Activated T-cell treated with anti-CD3 and anti-CD28 coated beads, Interleukin-2, amount 50 U/mL, for 1 hour (primary cell): ENCODE results near the gene ARHGAP45.

ENCODE experiments used
- DNase-seq: peaks from one replicate; pipeline ENCODE4 v3.0.0-alpha.2; 2020

Gene ARHGAP45

DNA sequence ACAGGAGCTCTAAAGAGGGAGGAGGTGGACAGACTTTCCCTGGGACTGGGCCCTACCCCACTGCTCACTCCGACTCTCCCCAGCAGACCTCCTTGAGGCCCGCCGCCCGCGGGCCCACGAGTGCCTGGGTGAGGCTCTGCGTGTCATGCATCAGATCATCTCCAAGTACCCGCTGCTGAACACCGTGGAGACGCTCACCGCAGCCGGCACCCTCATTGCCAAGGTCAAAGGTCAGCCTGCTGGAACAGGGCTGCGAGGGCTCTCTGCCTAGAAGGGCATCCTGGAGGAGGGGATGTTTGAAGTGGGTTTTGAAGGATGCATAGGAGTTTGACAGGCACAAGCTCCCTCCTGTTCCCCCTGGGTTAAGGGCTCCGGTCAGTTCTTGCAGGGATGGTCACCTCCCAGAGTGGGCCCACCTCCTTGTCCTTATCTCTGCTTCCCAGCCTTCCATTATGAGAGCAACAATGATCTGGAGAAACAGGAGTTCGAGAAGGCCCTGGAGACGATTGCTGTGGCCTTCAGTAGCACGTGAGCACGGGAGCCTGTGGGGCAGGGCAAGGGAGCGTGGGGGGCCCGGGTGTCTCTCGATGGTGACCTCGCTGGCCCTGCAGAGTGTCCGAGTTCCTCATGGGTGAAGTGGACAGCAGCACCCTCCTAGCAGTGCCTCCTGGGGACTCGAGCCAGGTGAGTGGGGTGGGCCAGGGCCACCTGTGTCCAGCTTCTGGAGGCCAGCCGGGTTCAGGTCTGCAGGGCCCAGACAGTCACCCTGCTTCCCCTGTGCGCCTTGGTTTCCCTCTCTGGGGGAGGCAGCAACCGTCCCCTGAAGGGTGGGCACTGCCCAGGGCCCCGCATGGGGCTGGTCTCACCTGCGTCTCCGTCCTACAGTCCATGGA, 6.3 kb downstream of the ARHGAP45 start:
- peak; percentile 43 for DNase-seq

GRCh38 chr19:1073956-1074517, 7.1 kb downstream of the ARHGAP45 start:
- DNase-seq: no peak

DNA sequence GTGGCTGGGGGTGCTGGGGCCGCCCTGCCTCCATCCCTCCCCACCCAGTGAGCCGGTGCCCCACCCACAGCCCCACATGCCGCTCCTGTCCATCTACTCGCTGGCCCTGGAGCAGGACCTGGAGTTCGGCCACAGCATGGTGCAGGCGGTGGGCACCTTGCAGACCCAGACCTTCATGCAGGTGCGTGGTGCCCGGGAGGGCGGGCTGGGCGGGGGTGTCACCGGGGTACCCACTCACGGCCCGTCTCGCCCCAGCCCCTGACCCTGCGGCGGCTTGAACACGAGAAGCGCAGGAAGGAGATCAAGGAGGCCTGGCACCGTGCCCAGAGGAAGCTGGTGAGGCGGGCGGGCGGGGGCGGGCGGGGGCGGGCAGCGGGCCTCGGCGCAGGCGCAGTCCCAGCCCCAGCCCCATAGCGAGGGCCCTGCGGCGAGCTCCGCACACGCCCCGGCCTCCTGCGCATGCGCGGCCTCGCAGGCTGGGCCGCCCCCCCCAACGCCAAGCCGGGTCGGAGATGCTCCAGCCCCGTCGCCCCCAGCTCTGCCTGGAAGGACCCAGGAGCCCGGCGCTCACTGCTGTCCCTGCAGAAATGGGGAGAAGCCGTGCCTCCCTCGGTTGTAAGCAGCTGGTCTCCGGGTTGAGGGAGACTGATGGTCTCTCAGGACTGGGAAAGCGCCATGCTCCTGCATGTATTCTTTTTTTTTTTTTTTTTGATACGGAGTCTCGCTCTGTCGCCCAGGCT, 7.7 kb downstream of the ARHGAP45 start:
- DNase-seq: peak; percentile 95

GRCh38 chr19:1076046-1076386, 9.0 kb downstream of the ARHGAP45 start:
- DNase-seq: no peak

DNA sequence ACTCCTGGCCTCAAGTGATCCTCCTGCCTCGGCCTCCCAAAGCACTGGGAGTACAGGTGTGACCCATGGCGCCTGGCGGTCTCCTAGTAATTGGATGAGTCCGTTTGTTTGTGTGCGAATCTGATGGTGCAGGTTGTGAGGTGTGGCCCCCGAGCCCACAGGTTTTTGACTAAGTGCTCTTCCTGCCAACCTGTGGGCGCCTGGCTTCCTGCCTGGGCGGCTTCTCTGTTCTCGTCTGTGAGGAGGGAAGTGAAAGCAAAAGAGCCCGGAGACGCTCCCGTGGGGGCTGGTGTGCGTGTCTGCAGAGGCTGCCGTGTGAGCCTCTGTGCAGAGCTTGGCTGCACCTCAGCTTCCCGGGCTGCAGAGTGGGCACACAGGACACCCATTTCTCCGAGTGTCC, 10.0 kb downstream of the ARHGAP45 start:
- peak; percentile 86 for DNase-seq

DNA sequence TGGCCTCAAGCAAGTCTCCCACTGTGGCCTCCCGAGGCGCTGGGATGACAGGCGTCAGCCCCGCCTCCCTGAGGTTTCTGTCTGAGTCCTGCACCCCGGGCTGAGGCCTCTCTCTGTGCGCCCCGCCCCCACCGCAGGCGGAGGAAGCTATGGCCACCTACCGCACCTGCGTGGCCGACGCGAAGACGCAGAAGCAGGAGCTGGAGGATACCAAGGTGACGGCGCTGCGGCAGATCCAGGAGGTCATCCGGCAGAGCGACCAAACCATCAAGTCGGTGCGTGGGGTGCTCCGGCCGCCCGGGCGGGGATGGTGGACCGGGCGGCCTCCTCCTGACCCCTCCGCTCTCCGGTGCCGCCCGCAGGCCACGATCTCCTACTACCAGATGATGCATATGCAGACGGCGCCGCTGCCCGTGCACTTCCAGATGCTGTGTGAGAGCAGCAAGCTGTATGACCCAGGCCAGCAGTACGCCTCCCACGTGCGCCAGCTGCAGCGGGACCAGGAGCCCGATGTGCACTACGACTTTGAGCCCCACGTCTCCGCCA, 12.7 kb downstream of the ARHGAP45 start:
- peak; percentile 69 for DNase-seq

- DNase-seq: peak; percentile 34
These were observed 13.6 kb downstream of the ARHGAP45 start for GRCh38 chr19:1080360-1081161.

DNA sequence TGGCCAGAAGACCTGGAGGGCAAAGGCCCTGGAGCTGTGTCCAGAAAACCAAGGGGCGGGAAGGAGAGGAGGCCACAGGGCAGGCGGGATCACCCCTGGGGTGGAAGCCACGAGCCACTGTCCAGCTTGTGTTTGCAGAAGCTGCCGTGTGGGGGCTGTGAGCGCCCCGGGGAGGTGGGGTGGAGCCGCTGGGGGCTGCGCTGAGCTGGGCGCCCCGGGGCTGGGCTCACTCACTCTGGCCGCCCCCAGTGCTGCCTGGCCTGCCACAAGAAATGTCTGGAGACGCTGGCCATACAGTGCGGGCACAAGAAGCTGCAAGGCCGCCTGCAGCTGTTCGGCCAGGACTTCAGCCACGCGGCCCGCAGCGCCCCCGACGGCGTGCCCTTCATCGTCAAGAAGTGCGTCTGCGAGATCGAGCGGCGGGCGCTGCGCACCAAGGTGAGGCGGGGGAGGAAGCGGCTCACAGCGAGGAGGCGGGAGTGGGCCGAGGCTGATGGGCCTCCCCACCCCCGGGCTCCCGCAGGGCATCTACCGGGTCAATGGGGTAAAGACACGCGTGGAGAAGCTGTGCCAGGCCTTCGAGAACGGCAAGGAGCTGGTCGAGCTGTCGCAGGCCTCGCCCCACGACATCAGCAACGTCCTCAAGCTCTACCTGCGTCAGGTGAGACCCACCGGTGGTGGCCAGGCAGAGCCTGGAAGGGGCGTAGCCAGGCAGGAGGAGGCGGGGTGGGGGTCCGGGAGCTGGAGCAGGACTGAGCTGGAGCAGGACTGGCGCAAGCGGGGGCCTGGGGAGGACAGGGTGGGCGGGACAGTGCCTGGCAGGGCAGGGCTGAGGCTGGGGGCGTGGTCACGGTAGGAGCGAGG, 14.6 kb downstream of the ARHGAP45 start:
- DNase-seq: no peak

GRCh38 chr19:1082165-1082927, 15.4 kb downstream of the ARHGAP45 start:
- DNase-seq: peak; percentile 83

- peak; percentile 24 for DNase-seq
These were observed 16.2 kb downstream of the ARHGAP45 start for GRCh38 chr19:1082928-1083816.

GRCh38 chr19:1084024-1084868, 17.3 kb downstream of the ARHGAP45 start:
- peak; percentile 33 for DNase-seq

GRCh38 chr19:1085053-1085658, 18.2 kb downstream of the ARHGAP45 start:
- DNase-seq: no peak

DNA sequence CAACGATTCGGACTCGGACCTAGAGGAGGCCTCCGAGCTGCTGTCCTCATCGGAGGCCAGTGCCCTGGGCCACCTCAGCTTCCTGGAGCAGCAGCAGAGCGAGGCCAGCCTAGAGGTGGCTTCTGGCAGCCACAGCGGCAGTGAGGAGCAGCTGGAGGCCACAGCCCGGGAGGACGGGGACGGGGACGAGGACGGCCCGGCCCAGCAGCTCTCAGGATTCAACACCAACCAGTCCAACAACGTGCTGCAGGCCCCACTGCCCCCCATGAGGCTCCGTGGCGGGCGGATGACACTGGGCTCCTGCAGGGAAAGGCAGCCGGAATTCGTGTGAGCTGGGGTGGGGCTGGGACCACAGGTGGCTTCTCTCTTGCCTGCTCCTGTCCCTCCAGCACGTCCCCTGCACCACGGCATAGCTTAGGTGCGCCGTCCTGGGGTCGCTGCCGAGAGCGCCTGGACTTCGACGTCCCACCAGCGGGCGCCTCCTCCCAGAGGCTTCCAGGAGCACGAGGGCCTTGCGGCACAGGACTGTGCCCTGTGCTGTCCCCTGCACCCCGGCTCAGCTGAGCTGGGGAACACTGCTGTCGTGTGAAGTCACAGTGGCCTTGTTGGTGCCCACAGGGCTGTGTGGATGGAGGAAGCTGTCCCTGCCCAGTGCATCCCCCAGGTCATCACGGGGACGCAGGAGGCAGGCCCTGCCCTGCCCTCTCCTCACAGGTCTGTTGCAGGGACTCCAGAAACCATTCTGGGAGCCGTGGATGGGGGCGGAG, 18.9 kb downstream of the ARHGAP45 start:
- DNase-seq: peak; percentile 33

- no peak for DNase-seq
These were observed 19.6 kb downstream of the ARHGAP45 start for GRCh38 chr19:1086613-1087012.

DNA sequence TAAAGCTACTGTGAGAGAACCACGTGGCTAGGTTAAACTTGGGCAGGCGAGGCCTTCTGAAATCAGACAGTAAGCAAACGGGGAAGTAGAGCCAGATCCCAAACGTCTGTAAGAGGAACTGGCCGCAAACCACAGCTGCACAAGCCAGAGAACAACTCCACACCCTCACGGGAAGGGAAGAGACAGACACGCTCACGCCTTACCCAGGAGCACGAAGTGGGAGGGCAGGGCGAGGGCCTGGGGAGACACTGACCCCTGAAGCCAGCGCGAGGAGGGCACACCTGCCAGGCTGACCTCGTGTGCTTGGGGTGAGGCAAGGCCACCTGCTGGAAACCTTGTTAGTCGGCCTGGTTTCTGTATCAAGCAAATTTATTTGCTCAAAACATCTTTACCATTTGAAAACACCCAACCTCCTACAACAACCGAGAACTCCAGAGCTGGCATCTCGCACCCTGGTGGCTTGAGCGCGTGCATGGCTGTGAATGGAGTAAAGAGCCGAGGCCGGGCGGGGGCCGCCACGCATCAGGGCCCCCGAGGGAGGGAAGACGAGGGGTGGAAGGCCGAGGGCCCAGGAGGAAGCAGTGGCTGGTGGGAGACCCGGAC, 20.9 kb downstream of the ARHGAP45 start:
- DNase-seq: peak; percentile 65

- DNase-seq: no peak
These were observed 21.5 kb downstream of the ARHGAP45 start for GRCh38 chr19:1088416-1089010.
